Fibroblast of pulmonary artery (primary cell): Measurements from ENCODE around the gene IRF2BPL.
"Not testable (repeated sequence)": the region's sequence is repeated elsewhere in the genome, so short reads cannot be mapped to it uniquely, and the experiment has no call there.

Source experiments
- DNase-seq: peaks from one replicate; pipeline ENCODE4 v3.0.0-alpha.2; 2010; ENCODE audit warnings: low read depth
- H3K4me3 ChIP-seq: replicated peaks from 2 replicates; pipeline ENCODE4 v1.5.1; 2011; ENCODE audit warnings: low read depth, mild to moderate bottlenecking, control low read depth, low read length, moderate library complexity
- CTCF ChIP-seq: IDR thresholded peaks from 2 replicates; pipeline ENCODE4 v1.5.1; 2011; ENCODE audit warnings: mild to moderate bottlenecking, control low read depth, low read length, inconsistent platforms; ENCODE audit errors: missing control alignments

The IRF2BPL gene

GRCh38 chr14:77025744-77026165, 2.8 kb downstream of the IRF2BPL start:
- no peak for DNase-seq
- H3K4me3 ChIP-seq: peak overlapping the region; percentile 94
- no peak for TF ChIP-seq CTCF

- H3K4me3 ChIP-seq: peak overlapping the region; percentile 94
- TF ChIP-seq CTCF: no peak
- DNase-seq: peak; percentile 59
Measured at GRCh38 chr14:77024171-77024691, 4.3 kb downstream of the IRF2BPL start.

- H3K4me3 ChIP-seq: peak overlapping the region; percentile 94
- peak; percentile 57 for DNase-seq
- TF ChIP-seq CTCF: peak; percentile 36
Measured at GRCh38 chr14:77023001-77023996, 5.2 kb downstream of the IRF2BPL start.

GRCh38 chr14:77022236-77022852, 6.2 kb downstream of the IRF2BPL start:
- DNase-seq: no peak
- H3K4me3 ChIP-seq: no peak overlapping the region
- no peak for TF ChIP-seq CTCF

GRCh38 chr14:77021424-77021823, 7.1 kb downstream of the IRF2BPL start:
- not testable (repeated sequence) for DNase-seq

GRCh38 chr14:77018785-77019184, 9.7 kb downstream of the IRF2BPL start:
- peak; percentile 66 for DNase-seq
- TF ChIP-seq CTCF: no peak
- no peak overlapping the region for H3K4me3 ChIP-seq

More at GRCh38 chr14:77021424-77021823, 7.1 kb downstream of the IRF2BPL start:
- not testable (repeated sequence) for H3K4me3 ChIP-seq

GRCh38 chr14:77017666-77018065, 10.8 kb downstream of the IRF2BPL start:
- no peak for DNase-seq
- TF ChIP-seq CTCF: no peak
- no peak overlapping the region for H3K4me3 ChIP-seq
